GM12878 (cell line): ENCODE measurements around the gene OR5A1. TPM values are rescaled to one million over a fixed set of nuclear protein-coding genes. Genes with fewer than 3 reads are reported as not detected.

ENCODE experiments used
- ATAC-seq: fragments of 200-7000 bp; cut with Tn5 transposase; 3 replicates; pipeline ENCODE4 v1.9.1; 2020; ENCODE audit warnings: mild to moderate bottlenecking, moderate library complexity
- BruUV-seq: library from RNA; stranded (reverse); fragments of 400-500 nt; replicated peaks from 2 replicates; lab custom pipeline; 2021; lab: Mats Ljungman, UMichigan
- CTCF ChIA-PET: fragments of 300-600 bp; sonication (Branson Sonifier 250); formaldehyde crosslinking; extraction: SDS; loops from one replicate; lab custom pipeline; 2021; ENCODE audit warnings: inconsistent platforms; lab: Yijun Ruan, JAX
- POLR2A ChIA-PET: fragments of 350-600 bp; formaldehyde crosslinking; extraction: SDS; loops from one replicate; lab custom pipeline; 2021; ENCODE audit warnings: inconsistent platforms; lab: Charles Lee
- RAD21 ChIA-PET: fragments of 300-600 bp; sonication (Branson Sonifier 250); formaldehyde crosslinking; loops from one replicate; lab custom pipeline; 2023; ENCODE audit warnings: antibody characterized with exemption; ENCODE audit not compliant: unreplicated experiment; lab: Charles Lee
- SMC1A ChIA-PET: fragments of 300-600 bp; sonication (Branson Sonifier 250); formaldehyde crosslinking; loops from one replicate; lab custom pipeline; 2023; ENCODE audit not compliant: unreplicated experiment, uncharacterized antibody; lab: Charles Lee
- DNase-seq: peaks from one replicate; pipeline ENCODE4 v3.0.0-alpha.2; 2011; ENCODE audit warnings: low read depth, low spot score
- FAIRE-seq: peaks from 3 replicates; lab custom pipeline; 2011; peaks lifted over from hg19 to GRCh38; lab: Jason Lieb, UNC
- H2AFZ ChIP-seq: 2 replicates; pipeline ENCODE4 v1.6.0; 2011; ENCODE audit warnings: low read depth, low read length, control low read depth; ENCODE audit not compliant: control insufficient read depth
- H3K27ac ChIP-seq: 2 replicates; pipeline ENCODE4 v1.5.1; 2011; ENCODE audit warnings: control low read depth; ENCODE audit not compliant: control insufficient read depth, insufficient read depth
- H3K27me3 ChIP-seq, 2 experiments: replicated peaks in 1 of 2; 2 replicates each; pipeline versions ENCODE4 v1.6.0 to v1.6.1; 2011; ENCODE audit warnings: low read length in 1 of 2; ENCODE audit not compliant: control insufficient read depth in 2 of 2, insufficient read depth in 2 of 2
- H3K36me3 ChIP-seq, 2 experiments: 2 replicates each; pipeline ENCODE4 v1.5.1; 2011; ENCODE audit warnings: low read length in 1 of 2; ENCODE audit not compliant: control insufficient read depth in 2 of 2, insufficient read depth in 2 of 2
- H3K4me1 ChIP-seq: 2 replicates; pipeline ENCODE4 v1.6.1; 2011; ENCODE audit warnings: mild to moderate bottlenecking, low read length, moderate library complexity, mixed read lengths; ENCODE audit not compliant: control insufficient read depth, insufficient read depth
- H3K4me2 ChIP-seq: 2 replicates; pipeline ENCODE4 v1.6.0; 2011; ENCODE audit warnings: control low read depth; ENCODE audit not compliant: control insufficient read depth, insufficient read depth
- H3K4me3 ChIP-seq: fragments of 200-600 bp; sonication (generic); 2 replicates; pipeline ENCODE4 v1.5.1; 2016
- H3K79me2 ChIP-seq: 2 replicates; pipeline ENCODE4 v1.6.0; 2011; ENCODE audit warnings: low read length; ENCODE audit not compliant: control insufficient read depth, insufficient read depth
- H3K9ac ChIP-seq: 2 replicates; pipeline ENCODE4 v1.8.0; 2011; ENCODE audit warnings: low read length, control low read depth, mixed read lengths; ENCODE audit not compliant: control insufficient read depth, insufficient read depth
- H3K9me3 ChIP-seq: replicated peaks from 3 replicates; pipeline ENCODE4 v1.5.1; 2011; ENCODE audit warnings: mild to moderate bottlenecking, low read length; ENCODE audit not compliant: control insufficient read depth, insufficient read depth
- H4K20me1 ChIP-seq: 2 replicates; pipeline ENCODE4 v1.6.0; 2011; ENCODE audit not compliant: control insufficient read depth, insufficient read depth
- KDM1A ChIP-seq: fragments of 200-600 bp; sonication (generic); IDR thresholded peaks from 2 replicates; pipeline ENCODE4 v1.6.1; 2016; ENCODE audit warnings: borderline replicate concordance
- NFYB ChIP-seq: IDR thresholded peaks from 2 replicates; pipeline ENCODE4 v1.6.1; 2011; ENCODE audit warnings: low read depth, mild to moderate bottlenecking, low read length, improper control_type of control experiment, moderate library complexity; ENCODE audit not compliant: insufficient read depth
- PAX8 ChIP-seq: fragments of 450-650 bp; IDR thresholded peaks from 2 replicates; pipeline ENCODE4 v1.6.1; 2017; ENCODE audit warnings: mild to moderate bottlenecking, moderate library complexity
- POLR2AphosphoS5 ChIP-seq: IDR thresholded peaks from 2 replicates; pipeline ENCODE4 v1.6.1; 2011; ENCODE audit warnings: mild to moderate bottlenecking, low read length, inconsistent platforms
- SRF ChIP-seq, 2 experiments: IDR thresholded peaks; 2 replicates each; pipeline ENCODE4 v1.6.1; 2011; ENCODE audit warnings: low read depth in 2 of 2, low read length in 2 of 2, mild to moderate bottlenecking in 1 of 2, moderate library complexity in 1 of 2
- SUPT20H ChIP-seq: IDR thresholded peaks from 2 replicates; pipeline ENCODE4 v1.6.1; 2011; ENCODE audit warnings: low read depth, mild to moderate bottlenecking, low read length, moderate library complexity, borderline replicate concordance; ENCODE audit not compliant: control insufficient read depth
- ZNF24 ChIP-seq: fragments of 450-650 bp; IDR thresholded peaks from 2 replicates; pipeline ENCODE4 v1.6.1; 2017; ENCODE audit warnings: antibody characterized with exemption, mild to moderate bottlenecking
- WGBS: methylation state at CpG from one replicate; pipeline ENCODE4 v1.1.6; 2016; ENCODE audit warnings: low lambda C conversion rate; ENCODE audit not compliant: insufficient replicate concordance, insufficient coverage; ENCODE audit errors: missing lambda C conversion rate; 5-methylcytosine and 5-hydroxymethylcytosine counted together
- in situ Hi-C: fragments of 300-500 bp; cut with MboI; formaldehyde crosslinking; loops from 9 replicates; pipeline ENCODE4 v1.14.3; 2018; ENCODE audit warnings: mixed read lengths
- intact Hi-C: fragments of 100-400 bp; cut with micrococcal nuclease; formaldehyde crosslinking; loops from one replicate; pipeline ENCODE4 v1.14.2; 2022; ENCODE audit not compliant: unreplicated experiment
- polyA plus RNA-seq, 11 experiments: library from polyadenylated mRNA; depleted of rRNA in 4 of 11; unstranded in 6 of 11; stranded (reverse) in 5 of 11; fragments of >200 nt; fragmentation: Nextera tagmentation in 4 of 11; fragmentation: Illumina TruSeq in 1 of 11; extraction: Ambion mirVana in 4 of 11; extraction: Trizol in 1 of 11; gene quantifications; 1 replicate in 1 of 11; 2 replicates in 10 of 11; pipeline versions ENCODE4 v1.2.1 to v1.2.3, GENCODE V29; 2011 to 2016; ENCODE audit warnings: inconsistent platforms in 2 of 11, missing spikeins in 2 of 11, low read depth in 1 of 11
- total RNA-seq, 4 experiments: library from RNA; depleted of rRNA in 3 of 4; stranded (reverse); fragments of >200 nt in 3 of 4; fragmentation: Illumina TruSeq in 1 of 4; extraction: Trizol in 1 of 4; gene quantifications; 2 replicates each; pipeline versions ENCODE4 v1.2.1 to v1.2.3, GENCODE V29; 2013 to 2021
- TF ChIP-seq, protein P1 (sequence below): fragments of 450-650 bp; IDR thresholded peaks from 2 replicates; pipeline ENCODE4 v1.6.1; 2017; ENCODE audit warnings: borderline replicate concordance
- TF ChIP-seq, protein P2 (sequence below): IDR thresholded peaks from 2 replicates; pipeline ENCODE4 v1.6.1; 2011; ENCODE audit warnings: low read depth, mild to moderate bottlenecking, low read length, moderate library complexity, borderline replicate concordance; ENCODE audit errors: extremely low read depth

OR5A1 gene
- total and polyA plus RNA-seq, 10 of the 15 experiments (the other 5 are each of a cell fraction or from before 2014, with no cell fraction given), result not detected

DNA sequence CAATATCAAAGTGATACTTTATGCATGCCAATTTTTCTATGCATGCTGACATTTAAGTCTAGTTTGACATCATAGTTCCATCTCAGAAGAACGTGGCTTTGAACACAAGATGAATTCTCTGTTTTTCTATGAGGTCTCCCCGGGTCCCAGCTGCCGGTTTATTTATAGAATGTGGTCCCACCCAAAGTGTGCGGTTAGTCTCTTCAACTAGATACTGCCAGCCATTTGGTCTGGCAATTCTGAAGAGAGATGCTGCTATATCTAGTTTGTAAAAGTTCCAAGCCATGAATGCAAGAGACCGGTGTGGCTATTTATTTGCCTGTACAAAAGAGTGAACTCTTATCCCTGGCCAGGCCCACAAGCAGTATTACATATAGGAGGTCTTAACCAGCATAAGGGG, 19.2 kb upstream of the OR5A1 start:
- FAIRE-seq (no peak), DNase-seq (no peak), ATAC-seq (no peak)
- RAD21 ChIA-PET, result interaction anchor here (1.3 kb wide), 1 partner anchor 246 kb away, joined by 3 read pairs; no protein-coding TSS in a partner anchor
- TF ChIP-seq NFYB (no peak), PAX8 (no peak)
- TF ChIP-seq, protein P1, sequence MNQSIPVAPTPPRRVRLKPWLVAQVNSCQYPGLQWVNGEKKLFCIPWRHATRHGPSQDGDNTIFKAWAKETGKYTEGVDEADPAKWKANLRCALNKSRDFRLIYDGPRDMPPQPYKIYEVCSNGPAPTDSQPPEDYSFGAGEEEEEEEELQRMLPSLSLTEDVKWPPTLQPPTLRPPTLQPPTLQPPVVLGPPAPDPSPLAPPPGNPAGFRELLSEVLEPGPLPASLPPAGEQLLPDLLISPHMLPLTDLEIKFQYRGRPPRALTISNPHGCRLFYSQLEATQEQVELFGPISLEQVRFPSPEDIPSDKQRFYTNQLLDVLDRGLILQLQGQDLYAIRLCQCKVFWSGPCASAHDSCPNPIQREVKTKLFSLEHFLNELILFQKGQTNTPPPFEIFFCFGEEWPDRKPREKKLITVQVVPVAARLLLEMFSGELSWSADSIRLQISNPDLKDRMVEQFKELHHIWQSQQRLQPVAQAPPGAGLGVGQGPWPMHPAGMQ, result no peak
- no peak overlapping the region for H3K4me2 ChIP-seq
- intact Hi-C loops (no loop called here), in situ Hi-C loops (no loop called here)
- 12% methylated on average over 5 of the region's 5 CpGs for WGBS
- H3K79me2 ChIP-seq, result no peaks in the 10 kb centered on the region
- no peak overlapping the region for H2AFZ ChIP-seq
- H4K20me1 ChIP-seq, result no peaks in the 10 kb centered on the region
- H3K27ac ChIP-seq, result no peak overlapping the region
- no TSS peak for BruUV-seq
- H3K36me3 ChIP-seq, result no peaks in the 10 kb centered on the region
- CTCF ChIA-PET, result interaction anchor here (1.4 to 2.7 kb wide), 2 partner anchors 13 to 231 kb away, joined by 3 to 16 read pairs; no protein-coding TSS in a partner anchor
- no peaks in the 10 kb centered on the region; the same call in 2 of the 3 replicates for H3K9me3 ChIP-seq
- POLR2A ChIA-PET, result no interaction called here
- no peaks in the 10 kb centered on the region for H3K4me1 ChIP-seq
- no peak overlapping the region for H3K4me3 ChIP-seq
- SMC1A ChIA-PET, result interaction anchor here (0.5 to 0.8 kb wide), 2 partner anchors 13 to 604 kb away, joined by 3 to 4 read pairs; no protein-coding TSS in a partner anchor
- H3K9ac ChIP-seq, result no peak overlapping the region
- H3K27me3 ChIP-seq, result no peaks in the 10 kb centered on the region

DNA sequence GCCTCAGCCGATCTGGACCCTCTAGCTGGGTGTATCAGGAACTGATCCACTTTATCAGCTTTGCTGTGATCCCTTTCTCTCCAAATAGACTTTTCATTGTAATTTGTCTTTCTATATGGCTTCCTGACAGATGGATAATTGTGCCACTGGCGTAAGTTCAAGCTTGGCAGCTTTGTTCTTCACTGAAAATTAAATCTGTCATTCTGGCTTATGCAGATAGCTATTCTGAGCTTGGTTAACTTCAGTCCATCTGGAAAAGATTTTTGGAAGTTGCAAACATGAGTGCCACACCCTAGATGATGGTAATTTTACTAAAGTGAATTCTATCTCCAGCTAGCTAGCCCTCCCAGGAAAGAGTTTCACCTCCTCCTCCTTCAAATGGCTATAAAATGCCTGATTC, 18.1 kb upstream of the OR5A1 start:
- intact Hi-C loops (no loop called here), in situ Hi-C loops (no loop called here)
- Histone ChIP-seq H3K4me2 (no peak overlapping the region), H3K27ac (no peak overlapping the region), H3K9ac (no peak overlapping the region), H3K9me3 (no peaks in the 10 kb centered on the region; the same call in 2 of the 3 replicates), H3K27me3 (no peaks in the 10 kb centered on the region), H3K4me1 (no peaks in the 10 kb centered on the region), H2AFZ (no peak overlapping the region), H4K20me1 (no peaks in the 10 kb centered on the region), H3K36me3 (no peaks in the 10 kb centered on the region), H3K4me3 (no peak overlapping the region), H3K79me2 (no peaks in the 10 kb centered on the region)
- ChIA-PET SMC1A (interaction anchor here (1.5 to 1.8 kb wide), 2 partner anchors 11 to 19 kb away, joined by 4 to 8 read pairs; no protein-coding TSS in a partner anchor), RAD21 (interaction anchor here (1.3 to 2.0 kb wide), 2 partner anchors 11 to 247 kb away, joined by 3 to 10 read pairs; no protein-coding TSS in a partner anchor), CTCF (interaction anchor here (1.9 to 2.7 kb wide), 2 partner anchors 12 to 14 kb away, joined by 5 to 16 read pairs; no protein-coding TSS in a partner anchor), POLR2A (no interaction called here)
- FAIRE-seq, result no peak
- ATAC-seq, result no peak
- DNase-seq, result no peak
- 21% methylated on average over 2 of the region's 2 CpGs for WGBS
- no TSS peak for BruUV-seq
- TF ChIP-seq KDM1A, result no peak
- TF ChIP-seq ZNF24, result no peak
- no peak for TF ChIP-seq SUPT20H
- TF ChIP-seq, protein P2, sequence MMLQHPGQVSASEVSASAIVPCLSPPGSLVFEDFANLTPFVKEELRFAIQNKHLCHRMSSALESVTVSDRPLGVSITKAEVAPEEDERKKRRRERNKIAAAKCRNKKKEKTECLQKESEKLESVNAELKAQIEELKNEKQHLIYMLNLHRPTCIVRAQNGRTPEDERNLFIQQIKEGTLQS, result no peak
- no peak for TF ChIP-seq SRF (IDR thresholded peaks at IDR 0.05; ENCODE audit: low read depth in 2 of 2, low read length in 2 of 2)
- TF ChIP-seq POLR2AphosphoS5, result no peak
